HG02870 (cell line): ENCODE data around the gene CCDC158.
"Not testable (repeated sequence)": the region's sequence is repeated elsewhere in the genome, so short reads cannot be mapped to it uniquely, and the experiment has no call there.

Experiments used
- ATAC-seq: cut with Tn5 transposase; IDR thresholded peaks from one replicate; pipeline ENCODE4 v1.9.1; 2021; ENCODE audit warnings: mild to moderate bottlenecking, moderate library complexity; ENCODE audit not compliant: unreplicated experiment

Gene CCDC158

DNA sequence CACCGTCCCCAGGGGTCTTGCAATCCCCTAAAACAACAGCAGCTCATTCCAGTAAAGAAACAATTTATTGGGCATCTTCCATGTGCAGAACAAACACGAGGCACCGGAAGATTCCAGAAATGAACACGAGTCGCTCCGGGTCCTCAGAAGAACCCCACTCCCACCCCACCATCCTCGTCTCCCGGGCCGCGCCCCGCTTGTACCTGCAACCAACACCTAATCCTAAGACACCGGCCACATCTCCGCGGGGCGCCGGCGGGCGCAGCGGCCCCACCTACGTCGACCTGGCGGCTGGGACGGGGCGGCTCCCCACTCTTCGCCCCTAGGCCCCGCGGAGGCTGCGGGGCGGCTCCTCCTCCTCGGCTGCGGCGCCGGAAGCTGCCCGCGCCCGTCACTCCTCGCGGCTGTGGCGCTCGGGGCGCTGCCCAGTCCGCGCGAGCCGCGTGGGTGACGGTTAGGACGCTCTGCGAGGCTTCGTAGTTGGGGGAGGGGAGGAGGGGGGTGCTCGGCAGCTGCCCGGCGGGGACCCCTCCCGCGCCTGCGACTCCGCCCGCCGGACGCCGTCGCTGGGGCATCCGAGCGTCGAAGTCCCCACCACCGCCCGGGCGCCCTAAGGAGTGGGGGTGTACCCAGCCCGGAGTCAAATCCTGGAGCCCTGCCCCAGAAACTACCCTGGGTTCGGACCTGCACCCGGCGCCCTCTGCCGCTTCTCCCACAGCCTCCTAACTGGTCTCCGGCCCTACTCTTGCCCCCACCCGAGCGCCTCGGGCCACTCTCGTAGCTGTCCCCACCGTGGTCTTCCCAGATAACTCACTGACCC is at the start of gene CCDC158:
Gene CCDC158 (minus strand): TSS at position 380 of the 820 bp plus-strand sequence. CDS start 17,934 bp downstream, outside the sequence.
- ATAC-seq = no peak

DNA sequence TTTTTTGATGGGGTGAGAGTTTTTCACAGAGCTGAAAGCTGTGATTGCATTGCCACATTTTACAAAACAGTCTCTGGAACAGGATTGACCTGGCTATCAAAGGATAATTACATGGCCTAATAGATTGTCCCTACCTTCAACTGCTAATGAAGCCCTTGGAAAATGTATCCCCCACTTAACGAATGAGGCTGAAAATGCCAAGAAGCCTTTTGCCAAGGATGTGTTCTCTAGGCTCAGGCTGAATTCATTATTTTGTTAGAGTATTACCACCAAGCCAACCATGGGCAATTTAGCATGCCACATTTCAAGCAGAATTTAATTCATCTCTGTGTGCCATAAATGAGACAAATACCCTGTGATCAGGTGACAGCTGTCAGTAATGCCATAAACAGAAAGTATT is 49.6 kb upstream of the CCDC158 start:
- no peak for ATAC-seq

DNA sequence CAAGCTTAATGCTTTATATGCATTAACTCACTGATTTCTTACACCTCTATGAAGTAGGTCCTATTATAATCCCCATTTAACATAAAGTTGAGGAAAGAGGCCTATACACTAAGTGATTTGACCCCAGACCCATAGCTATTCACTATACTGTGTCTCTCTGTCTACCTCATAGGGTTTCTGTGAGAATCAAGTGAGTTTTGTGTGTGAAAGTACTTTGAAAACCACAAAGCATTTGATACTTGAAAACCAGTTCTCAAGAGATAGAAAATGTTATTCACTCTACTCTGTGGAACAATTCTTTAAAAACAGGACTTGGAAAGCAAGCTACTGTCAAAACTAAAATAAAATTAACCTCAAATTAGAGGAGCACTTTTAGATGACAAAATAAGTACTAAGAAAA is 49.1 kb upstream of the CCDC158 start:
- ATAC-seq = no peak

DNA sequence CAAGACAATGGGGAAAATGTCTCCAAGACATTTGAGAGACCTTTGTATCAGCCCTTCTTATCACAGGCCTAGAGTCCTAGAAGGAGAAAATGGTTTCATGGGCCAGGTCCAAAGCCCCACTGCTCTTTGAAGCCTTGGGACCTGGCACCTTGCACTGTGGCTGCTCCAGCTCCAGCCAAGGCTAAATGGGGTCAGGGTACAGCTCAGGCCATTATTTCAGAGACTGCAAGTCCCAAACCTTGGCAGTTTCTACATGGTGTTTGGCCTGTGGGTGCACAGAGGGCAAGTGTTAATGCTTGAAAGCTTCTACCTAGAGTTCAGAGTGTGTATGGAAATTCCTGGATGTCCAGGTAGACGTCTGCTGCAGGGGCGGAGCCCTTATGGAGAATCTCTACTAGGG is 42.6 kb upstream of the CCDC158 start:
- ATAC-seq = no peak

DNA sequence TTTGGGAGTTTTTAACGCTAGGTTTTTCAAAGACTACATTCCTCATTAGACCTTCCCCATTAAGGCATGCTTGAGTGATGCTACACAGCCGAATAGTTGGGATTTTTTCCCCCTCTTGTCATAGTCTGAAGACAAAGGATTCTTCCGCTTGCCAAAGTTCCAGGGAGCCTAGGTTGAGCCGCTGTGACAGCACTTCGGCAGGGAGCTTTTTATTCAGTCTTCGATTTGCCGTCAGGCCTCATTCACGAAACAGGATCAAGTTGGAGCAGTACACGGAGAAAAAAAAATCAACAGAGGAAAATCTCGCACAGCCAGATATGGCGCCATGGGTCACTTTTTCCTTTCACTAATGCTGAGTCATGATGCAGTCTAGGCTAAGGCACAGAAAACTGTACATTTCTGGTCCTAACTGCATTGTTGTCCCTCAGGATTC is 38.4 kb upstream of the CCDC158 start:
- ATAC-seq = no peak

DNA sequence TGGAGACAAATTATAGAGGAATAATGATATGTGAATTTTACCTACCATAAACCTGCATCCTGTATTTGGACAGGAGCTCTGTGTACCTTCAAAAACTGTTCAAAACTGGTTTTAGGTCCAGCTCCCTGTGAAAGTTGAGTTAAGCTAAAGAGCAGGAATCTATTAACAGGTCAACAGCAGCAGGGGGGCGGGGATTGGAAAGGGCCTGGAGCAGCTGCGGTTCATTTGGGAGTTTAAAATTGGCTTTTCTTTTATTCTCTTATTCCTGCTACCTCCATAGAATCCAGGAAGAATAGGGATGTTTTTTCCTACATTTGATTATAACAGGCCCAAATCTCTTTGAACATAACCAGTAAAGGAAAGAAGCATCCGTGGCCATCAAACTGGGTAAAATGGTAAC is 37.9 kb upstream of the CCDC158 start:
- no peak for ATAC-seq

DNA sequence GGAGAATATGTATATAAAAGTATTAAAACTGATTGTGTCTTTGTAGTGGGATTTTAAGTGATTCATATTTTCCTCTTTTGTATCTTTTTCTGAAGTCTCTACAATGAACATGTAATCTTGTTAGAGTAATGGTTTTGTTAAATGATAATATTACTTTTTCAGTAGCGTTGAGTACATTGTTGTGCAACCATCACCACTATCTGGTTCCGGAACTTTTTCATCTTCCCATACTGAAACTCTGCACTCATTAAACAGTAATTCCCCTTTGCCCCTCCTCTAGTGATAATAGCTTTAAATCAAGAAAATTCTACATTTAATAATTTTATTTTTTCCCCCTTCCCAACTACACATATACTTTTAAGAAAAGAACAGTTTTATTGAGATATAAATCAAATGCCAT is 37.4 kb upstream of the CCDC158 start:
- ATAC-seq = no peak

DNA sequence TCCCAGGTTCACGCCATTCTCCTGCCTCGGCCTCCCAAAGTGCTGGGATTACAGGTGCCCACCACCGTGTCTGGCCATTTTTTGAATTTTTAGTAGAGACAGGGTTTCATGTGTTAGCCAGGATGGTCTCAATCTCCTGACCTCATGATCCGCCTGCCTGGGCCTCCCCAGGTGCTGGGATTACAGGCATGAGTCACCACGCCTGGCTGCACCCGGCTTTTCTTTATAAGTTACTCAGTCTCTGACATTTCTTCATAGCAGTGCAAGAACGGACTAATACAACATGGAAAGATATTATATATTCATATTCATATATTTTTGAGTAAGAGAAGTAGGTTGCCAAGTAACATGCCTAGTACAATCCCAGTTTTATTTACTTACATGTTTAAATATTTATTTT is 36.9 kb upstream of the CCDC158 start:
- ATAC-seq = no peak

DNA sequence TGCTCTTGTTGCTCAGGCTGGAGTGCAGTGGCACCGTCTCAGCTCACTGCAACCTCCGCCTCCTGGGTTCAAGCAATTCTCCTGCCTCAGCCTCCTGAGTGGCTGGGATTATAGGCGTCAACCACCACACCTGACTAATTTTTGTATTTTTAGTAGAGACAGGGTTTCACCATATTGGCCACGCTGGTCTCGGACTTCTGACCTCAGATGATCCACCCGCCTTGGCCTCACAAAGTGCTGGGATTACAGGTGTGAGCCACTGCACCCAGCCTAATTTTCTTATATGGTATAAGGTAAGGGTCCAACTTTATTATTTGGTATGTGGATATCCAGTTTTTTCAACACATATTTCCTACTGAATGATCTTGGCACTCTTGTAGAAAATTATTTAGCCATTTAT is 33.1 kb upstream of the CCDC158 start:
- not testable (repeated sequence) for ATAC-seq

DNA sequence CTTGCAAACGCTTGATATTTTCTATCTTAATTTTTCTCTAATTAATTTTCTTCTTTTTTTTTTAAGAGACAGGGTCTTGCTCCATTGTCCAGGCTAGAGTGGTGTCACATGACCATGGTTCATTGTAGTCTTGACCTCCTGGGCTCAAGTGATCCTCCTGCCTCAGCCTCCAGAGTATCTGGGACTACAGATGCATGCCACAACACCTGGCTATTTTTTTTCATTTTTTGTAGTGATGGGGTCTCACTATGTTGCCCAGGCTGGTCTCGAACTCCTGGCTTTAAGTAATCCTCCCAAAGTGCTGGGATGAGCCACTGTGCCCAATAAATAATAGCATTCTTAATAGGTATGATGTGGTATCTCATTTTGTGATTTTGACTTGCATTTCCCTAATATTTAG is 32.3 kb upstream of the CCDC158 start:
- ATAC-seq = no peak

DNA sequence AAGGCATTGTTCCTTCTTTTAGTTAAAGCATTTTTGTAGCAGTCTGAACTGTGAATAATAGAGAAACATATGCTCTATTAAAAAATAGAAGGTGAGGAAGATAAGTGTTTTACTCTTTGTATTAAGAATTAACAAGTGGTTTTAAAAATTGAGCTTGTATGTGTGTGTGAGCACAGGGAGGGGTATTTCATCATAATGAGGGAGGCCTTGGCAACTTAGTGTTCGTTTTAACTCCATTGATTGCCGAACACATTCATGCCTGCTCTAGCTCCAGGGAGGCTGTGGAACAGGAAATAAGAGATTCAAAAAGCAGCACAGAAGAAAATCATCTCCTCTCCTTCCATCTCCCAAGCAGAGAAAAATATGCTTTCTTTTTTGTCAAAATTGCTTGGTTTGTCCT is 28.9 kb upstream of the CCDC158 start:
- ATAC-seq = no peak

DNA sequence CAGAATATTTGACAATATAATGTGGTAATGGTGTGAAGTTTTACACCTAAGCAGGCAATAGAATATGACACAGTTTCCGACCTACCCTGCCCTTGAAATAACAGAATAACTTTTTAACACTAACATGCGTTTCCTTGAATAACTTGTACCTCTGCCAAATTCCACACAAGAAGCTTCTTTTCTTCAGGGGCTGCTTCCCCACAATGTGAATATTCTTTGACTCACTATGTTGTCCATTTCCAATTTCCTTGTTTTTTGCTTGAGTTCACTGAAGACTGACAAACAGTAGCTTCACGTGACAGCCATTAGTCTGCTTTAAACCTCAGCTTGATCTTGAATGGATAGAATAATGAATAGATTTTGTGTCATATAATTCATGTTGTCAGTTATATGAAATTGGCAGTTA is 28.4 kb upstream of the CCDC158 start:
- ATAC-seq = no peak

DNA sequence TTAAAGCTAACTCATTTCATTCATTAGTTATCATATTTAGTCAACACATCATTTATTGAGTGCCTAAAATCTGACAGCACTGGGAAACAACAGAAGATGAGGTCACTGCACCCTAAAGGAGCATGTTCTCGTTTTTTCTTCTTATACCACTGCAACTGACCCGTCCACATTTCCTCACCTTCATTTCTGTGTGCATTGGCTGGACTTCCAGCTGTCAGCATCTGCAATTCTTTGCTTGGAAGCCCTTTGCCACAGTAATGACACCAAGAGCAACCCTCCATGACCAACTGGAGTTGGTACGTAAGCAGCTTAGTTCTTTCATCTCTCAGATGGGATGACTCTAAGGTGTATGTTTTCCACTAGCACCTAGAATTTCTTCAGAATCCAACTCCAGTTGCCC is 27.3 kb upstream of the CCDC158 start:
- ATAC-seq = no peak

DNA sequence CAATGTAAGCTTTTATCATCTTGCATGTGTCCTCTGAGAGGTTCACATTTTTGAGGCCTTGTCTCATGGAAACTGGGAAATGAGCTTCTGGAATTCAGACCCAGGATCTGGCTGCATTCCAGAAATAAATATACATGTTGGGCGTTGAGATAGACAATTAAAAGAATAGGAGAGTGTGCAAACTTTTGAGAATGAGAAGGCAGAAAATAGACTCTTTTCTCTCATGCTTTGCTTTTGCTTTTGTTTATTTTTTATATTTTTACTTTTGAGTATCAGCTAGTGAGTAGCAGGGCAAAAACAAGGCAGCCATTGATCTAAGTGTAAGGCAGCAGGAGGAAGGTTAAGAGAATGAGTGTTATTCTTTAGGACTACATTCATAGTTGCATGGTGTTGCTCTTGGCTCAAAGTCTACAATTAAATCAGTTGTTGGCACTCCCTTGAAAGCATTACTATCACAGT is 26.5 kb upstream of the CCDC158 start:
- ATAC-seq = no peak

DNA sequence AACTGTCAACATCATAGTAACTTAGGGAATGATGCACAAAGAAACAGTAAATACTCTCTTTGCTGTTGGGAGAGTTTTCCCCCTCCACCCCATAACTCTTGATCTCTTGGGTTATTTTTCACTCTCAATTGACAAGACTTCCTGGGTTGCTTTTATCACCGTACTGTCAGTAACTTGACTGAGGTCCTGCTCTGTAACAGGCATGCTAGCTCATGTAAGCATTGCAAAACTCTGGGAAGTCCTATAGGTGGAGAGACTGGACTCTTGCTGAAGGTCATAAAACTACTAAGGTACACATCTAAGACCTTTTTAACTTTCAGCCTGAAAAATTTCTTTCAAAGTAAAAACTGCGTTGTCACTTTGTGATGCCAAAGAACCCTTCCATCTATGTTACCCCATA is 25.0 kb upstream of the CCDC158 start:
- no peak for ATAC-seq

DNA sequence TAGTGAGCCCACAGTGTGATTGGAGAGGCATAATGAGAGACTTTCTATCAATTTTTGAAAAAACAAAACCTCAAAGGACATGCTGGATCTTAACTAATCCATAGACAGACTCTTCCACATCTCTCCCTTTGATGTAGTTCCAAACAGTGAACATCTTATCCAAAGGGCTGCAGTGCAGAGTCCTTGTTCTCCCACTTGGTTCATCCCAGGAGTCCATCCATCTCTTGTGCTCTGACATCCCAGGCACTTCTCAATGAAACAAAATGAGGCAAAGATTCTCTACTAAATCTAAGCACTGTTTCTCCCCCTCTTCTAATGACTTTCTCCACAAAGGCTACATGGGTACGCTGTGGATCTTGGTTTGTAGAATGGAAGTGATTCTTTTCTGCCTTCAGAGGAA is 22.4 kb upstream of the CCDC158 start:
- ATAC-seq = no peak

DNA sequence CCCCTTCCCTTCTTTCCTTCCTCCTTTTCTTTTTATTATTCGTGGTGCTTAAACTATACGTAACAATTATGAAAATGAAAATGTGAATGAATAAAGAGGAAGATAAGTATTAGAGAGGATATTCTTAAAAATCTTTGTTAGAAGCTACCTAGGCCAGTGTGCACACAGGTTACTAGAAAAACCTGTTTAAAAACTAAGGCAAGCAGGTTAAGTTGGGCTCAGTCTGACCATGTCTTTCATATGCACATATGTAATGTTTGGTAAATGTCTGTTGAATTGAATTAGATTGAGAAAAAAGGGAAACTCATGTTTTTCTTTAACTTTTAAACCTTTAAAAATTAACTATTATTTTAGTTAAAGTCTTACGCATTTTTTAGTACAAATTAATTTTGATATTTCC is 21.9 kb upstream of the CCDC158 start:
- ATAC-seq = no peak

DNA sequence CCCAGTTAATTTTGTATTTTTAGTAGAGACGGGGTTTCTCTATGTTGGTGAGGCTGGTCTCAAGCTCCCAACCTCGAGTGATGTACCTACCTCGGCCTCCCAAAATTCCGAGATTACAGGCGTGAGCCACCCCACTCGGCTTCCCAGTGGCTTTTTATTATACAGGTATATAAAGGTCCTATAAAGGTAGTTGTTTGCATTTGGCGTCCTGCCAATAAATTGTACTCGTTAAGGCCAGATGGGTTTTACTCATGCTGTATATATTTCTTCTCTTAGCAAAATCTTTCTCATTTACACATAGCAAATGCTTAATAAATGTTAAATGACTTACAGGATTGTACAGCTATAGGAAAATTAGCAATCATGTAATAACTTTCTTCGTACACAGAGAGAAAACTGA is 20.9 kb upstream of the CCDC158 start:
- no peak for ATAC-seq

DNA sequence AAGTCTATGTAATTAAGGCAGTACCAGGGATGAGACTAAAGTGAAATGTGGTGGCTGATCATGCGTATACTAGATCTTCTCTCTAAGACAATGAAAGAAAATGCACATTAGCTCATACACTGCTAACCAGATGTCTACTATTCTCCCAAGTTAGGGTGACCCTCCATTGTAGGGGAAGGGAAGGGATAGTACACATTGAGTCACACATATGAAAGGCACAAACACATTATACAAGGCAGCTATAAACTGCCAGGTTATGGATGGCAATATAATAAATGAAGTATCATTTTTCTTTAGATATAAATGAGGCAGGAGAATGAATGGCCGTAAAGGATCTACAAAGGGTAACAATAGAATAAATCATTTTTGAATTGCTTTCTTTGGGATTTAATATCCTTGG is 18.6 kb upstream of the CCDC158 start:
- ATAC-seq = no peak

DNA sequence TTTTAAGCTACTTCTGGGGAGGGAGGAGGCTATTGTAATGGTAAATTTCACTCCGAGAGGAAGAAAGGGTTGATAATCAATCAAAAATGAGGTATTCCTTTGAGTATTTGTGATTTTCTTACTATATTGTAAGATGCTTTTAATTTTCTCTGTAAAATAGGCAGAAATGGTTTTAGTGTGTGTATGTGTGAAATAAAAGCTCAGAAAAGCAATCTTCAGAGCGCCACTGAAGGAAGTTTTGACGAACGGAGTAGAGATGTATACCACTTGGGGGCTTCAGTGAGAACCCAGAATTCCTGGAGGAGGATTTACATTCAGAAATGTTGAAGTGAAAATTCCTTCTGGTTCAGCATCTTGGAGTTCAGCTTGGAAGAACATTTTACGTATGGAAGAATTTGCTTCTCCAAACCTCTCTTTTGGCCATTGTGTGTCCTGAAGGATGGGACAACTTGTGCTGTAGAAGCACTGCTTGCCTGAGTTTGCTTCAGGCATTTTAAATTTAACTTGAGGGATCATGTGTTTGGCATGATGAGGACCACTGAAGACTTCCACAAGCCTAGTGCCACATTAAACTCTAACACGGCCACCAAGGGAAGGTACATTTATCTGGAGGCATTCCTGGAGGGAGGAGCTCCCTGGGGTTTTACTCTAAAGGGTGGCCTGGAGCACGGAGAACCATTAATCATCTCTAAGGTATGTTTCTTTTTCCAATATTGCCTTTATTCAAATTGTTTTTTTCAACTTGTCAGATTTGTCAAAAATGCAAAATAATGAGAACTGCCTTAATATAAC is 14.8 kb upstream of the CCDC158 start:
- ATAC-seq = no peak

DNA sequence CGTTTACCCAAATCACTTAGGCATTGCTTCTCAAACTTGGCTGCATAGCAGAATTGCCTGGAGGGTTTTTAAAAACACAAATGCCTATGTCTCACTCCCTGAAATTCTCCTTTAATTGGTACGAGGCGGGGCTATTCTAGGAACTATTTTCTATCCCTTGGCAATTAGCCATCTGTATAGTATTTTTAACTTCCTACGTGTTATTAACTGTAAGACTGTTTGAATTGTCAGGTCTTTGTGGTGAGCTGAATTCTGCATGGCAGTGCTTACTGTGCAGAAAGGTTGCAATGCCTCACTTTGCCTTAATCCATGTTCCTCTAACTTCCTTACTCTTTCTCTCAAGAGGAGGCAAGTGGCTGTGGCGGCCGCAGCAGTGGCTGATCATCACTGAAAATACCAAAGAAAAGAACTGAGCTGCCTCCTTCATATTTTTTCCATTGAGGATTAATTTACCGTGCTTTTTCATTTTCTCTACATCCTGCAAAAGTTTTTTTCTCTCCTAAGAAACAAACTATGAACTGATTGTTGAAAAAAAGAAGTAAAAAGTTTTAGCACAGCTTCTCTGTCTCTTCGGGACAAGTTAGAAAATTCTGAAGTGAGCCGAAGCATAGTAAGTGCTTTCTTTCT is 14.1 kb upstream of the CCDC158 start, which contains the start of gene SHROOM3:
Gene SHROOM3 (plus strand): TSS at position 329 of the 627 bp plus-strand sequence. CDS start 824 bp downstream, outside the sequence.
- ATAC-seq = no peak
